ENCODE results near the gene ZNF282.

Gene ZNF282

GRCh38 chr7:149195180-149196150 is at the start of gene ZNF282:
Gene ZNF282, plus strand, starts transcription at chr7:149195546. Its CDS starts 44 bp downstream, at chr7:149195590.
- peak; percentile 85 for DNase-seq (ENCODE audit: low read depth)

GRCh38 chr7:149147072-149147751 is 48.1 kb upstream of the ZNF282 start, which contains the start of gene ZNF398:
Gene ZNF398, plus strand, starts transcription at chr7:149147453. Its CDS starts 290 bp downstream, at chr7:149147743.
- no peak for DNase-seq (ENCODE audit: low read depth)

DNA sequence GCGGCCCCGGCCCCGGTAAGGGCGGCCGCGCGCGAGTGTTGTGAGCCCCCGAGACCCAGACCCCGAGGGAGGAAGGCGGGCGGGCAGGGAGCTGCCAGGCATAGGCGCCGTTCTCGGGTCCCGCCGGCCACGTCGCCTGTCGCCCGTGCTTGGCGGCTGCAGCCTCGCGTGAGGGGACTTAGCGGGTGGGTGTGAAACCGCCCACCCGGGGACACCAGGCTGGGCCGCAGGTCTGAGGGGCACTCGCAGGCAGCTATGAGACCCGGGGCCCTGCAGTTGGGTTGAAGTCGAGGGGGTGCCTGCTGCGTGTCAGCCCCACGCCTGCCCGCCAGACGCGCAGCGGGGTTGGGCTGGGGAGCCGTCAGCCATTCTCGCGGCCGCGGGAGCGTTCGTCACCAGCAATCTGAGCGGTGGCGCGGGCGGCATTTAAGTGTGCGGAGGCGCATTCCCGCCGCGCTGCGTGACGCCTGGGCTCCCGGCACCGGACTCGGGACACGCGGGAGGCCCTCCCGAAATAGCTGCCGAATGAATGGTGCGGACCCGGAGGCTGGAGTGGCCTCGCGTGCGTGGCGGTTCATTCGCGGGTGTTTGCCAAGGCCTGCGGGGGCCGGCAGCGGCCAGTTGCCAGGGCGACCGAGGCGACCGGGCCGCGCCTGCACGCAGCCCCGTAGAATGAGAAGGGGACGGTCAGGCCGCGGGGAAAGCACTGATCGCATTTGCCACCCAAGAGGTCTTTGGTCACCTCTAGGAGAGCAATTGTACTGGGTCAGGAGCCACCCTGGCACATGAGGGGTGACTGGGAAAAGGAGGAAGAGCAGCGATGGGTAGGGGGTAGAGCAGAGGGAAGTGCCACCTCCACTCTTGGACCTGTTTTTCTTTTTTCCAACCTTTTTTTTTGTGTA is 47.3 kb upstream of the ZNF282 start:
- no peak for DNase-seq (ENCODE audit: low read depth)

DNA sequence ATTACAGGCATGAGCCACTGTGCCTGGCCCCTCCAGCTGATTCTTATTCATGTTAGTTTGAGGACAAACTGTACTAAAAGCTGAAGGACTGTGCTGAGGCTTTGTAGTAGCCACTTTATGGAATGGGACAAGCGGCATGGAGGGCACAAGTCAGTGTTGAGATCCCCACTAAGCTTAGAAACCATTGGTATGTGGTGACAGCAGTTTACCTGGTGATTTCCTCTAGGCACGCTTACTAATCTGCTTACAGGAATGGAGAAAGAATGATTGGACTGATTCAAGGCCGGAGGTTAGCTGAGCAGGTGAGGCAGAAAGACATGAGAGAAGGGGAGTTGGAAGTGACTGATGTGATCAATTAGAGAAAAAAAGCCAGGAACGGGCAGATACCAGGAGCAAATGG is 44.4 kb upstream of the ZNF282 start:
- DNase-seq (ENCODE audit: low read depth): no peak

DNA sequence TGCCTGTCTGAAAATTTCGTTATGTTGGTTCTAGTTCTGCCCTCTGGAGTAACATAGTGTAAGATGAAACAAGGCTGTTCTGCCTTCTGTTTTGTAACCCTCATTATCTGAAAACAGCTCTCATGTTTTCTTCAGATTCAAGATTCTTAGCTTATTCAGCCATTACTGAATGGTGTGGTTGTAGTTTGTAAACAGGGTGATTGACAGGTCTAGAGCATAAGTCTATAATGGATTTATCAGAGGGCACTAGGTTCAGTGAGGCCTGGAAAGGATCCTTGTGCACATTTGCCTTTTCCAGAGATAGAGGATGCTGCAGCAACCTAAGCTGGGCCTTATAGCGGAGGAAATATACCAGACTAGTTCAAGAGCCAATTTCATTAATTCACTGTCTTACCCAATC is 42.0 kb upstream of the ZNF282 start:
- DNase-seq (ENCODE audit: low read depth): no peak

DNA sequence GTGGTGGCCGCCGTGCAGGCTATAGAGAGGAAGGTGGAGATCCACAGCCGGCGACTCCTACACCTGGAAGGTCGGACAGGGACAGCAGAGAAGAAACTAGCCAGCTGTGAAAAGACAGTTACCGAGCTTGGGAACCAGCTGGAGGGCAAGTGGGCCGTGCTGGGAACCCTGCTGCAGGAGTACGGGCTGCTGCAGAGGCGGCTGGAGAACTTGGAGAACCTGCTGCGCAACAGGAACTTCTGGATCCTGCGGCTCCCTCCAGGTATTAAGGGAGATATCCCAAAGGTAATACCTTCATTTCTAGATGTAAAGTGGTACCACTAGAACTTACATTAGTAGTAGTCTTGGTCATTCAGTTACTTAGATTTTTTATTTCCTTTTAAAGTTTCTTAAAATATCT is 41.3 kb upstream of the ZNF282 start:
- DNase-seq (ENCODE audit: low read depth): no peak

- no peak for DNase-seq (ENCODE audit: low read depth)
Observed at GRCh38 chr7:149156898-149157297, 38.4 kb upstream of the ZNF282 start.

DNA sequence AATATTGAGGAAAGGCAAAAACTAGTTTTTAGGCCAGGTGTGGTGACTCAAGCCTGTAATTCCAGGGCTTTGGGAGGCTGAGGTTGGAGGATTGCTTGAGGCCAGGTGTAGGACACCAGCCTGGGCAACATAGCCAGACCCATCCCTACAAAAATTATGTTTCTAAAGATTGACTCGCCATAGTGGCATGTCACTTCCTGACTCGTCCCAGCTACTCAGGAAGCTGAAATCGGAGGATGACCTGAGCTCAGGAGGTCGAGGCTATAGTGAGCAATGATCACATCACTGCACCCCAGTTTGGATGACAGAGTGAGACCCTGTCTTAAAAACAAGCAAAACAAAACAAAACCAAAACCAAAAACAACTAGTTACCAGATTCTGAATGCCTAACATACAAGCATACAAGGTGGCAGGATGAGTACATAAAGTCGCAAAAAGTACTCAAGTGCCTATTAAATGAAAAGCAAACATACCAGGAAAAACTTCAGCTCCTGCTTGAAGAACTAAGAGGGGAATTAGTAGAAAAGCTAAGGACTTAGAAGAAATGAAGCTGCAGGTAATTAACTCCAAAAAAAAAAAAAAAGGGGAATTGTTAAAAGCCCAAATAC is 34.0 kb upstream of the ZNF282 start:
- DNase-seq (ENCODE audit: low read depth): no peak

DNA sequence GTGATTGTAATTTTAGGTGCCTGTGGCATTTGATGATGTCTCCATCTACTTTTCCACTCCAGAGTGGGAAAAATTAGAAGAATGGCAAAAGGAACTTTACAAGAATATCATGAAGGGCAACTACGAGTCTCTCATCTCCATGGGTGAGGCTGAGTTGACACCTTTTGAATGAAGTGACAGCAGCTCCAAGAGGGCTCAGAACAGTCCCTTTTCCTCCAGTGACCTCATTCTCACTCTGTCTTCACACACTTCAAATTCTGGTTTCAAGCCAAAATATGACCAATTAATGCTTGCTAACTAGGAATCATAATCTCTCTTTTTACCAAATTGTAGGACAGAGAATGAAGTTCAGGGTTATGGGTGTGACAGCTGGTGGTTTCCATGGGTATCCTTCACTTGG is 29.2 kb upstream of the ZNF282 start:
- no peak for DNase-seq (ENCODE audit: low read depth)

DNA sequence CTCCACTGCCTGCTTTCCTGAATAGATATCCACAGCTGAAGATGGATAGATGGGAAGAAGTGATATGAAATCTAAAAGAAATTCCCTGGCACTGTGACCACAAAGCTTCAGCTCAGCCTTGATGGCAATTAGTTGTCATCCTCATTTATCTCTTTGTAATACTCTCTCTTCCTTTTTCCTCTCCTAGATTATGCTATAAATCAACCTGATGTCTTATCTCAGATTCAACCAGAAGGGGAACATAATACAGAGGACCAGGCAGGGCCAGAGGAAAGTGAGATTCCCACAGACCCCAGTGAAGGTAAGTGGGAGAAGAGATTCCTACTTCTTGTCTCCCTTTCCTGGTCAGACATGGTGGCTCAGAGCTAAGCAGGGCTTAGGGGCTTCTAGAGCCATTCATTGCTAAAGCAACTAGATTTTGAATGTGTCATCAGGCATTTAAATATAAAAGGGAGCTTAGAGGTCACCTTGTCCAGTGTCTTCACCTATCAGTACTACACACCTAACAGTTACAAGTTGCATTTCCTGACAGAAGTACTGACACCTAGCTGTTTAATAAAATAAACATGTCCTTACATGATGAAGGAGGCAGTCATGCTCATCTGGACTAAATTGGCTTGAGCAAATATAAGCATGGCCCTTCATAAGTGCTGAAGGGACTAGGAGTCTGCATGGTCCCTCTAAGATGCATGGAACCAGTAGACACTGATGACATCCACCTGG is 28.6 kb upstream of the ZNF282 start:
- DNase-seq (ENCODE audit: low read depth): no peak

DNA sequence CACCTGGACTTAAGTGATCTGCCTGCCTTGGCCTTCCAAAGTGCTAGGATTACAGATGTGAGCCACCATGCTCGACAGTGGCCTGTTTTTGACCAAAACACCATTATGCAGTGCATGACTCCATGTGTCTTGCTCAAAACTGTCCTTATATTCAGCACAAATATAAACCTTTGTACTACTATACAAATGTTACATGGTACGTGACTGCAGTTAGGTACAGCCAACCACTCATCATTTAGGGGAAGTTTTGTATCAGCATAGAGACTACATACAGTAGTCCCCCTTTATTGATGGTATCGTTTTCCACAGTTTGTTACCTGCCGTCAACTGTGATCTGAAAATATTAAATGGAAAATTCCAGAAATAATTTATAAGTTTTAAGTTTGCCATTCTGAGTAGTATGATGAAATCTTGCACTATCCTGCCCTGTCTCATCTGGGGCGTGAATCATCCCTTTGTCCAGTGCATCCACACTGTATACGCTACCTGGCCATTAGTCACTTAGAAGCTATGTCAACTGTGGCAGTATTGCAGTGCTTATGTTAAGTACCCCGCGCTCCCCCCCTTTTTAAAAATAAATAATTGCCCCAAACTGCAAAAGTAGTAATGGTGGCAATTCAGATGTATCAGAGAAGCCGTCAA is 23.3 kb upstream of the ZNF282 start:
- no peak for DNase-seq (ENCODE audit: low read depth)

- no peak for DNase-seq (ENCODE audit: low read depth)
Observed at GRCh38 chr7:149172534-149172920, 22.8 kb upstream of the ZNF282 start.

DNA sequence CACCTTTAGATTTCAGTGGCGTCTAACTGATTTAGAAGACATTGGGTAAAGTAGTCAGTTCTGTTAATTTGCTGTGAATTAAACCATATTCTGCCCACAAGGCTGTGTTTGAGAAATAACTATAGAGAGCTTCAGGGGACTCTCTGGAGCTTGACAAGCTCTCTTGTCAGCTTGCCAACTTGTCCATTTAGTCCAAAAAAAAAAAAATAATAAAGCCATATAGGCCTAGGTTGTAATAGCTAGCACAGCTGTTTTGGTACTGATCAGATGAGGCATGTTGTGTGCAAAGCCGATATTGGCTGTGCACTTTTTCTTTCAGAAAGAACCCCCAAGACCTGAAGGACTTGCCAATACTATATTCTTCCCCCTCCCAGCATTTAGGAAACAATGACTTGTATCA is 20.2 kb upstream of the ZNF282 start:
- no peak for DNase-seq (ENCODE audit: low read depth)

- DNase-seq (ENCODE audit: low read depth): no peak
Observed at GRCh38 chr7:149179241-149179640, 16.1 kb upstream of the ZNF282 start.

- no peak for DNase-seq (ENCODE audit: low read depth)
Observed at GRCh38 chr7:149180722-149181449, 14.5 kb upstream of the ZNF282 start.

DNA sequence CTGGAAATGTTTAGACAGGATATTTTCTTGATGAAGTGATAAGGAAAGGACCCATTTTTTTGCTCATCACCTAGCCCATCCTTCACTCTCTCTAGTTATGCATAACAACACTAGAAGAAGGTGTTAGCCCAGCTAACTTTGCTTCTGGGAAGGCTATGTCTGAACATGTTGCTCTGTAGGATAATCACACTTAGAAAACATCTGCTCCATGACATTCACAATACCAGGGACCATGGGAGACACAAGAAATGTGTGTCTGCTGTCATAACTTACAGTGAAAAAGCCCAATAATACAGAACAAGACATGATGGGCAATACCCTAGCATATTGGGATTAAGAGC is 13.9 kb upstream of the ZNF282 start:
- DNase-seq (ENCODE audit: low read depth): no peak

- DNase-seq (ENCODE audit: low read depth): no peak
Observed at GRCh38 chr7:149184274-149184673, 11.1 kb upstream of the ZNF282 start.

- no peak for DNase-seq (ENCODE audit: low read depth)
Observed at GRCh38 chr7:149188213-149188612, 7.1 kb upstream of the ZNF282 start.

GRCh38 chr7:149188637-149189259 is 6.6 kb upstream of the ZNF282 start:
- no peak for DNase-seq (ENCODE audit: low read depth)
